Liver (tissue), 3 donors: ENCODE results near the gene TMEM140.

Experiments
- EGR1 ChIP-seq, 2 donors: IDR thresholded peaks; 2 replicates each; pipeline ENCODE4 v1.6.1; 2016 to 2018; ENCODE audit warnings: antibody characterized with exemption in 2 of 2, low read depth in 2 of 2
- RAD21 ChIP-seq, 2 donors: IDR thresholded peaks; 2 replicates each; pipeline ENCODE4 v1.6.1; 2016; ENCODE audit warnings: antibody characterized with exemption in 2 of 2, mild to moderate bottlenecking in 2 of 2
- SP1 ChIP-seq: IDR thresholded peaks from 2 replicates; pipeline ENCODE4 v1.6.1; 2018; ENCODE audit warnings: antibody characterized with exemption, mild to moderate bottlenecking
- TAF1 ChIP-seq: conservative IDR thresholded peaks from 2 replicates; pipeline ENCODE4 v1.6.1; 2016; ENCODE audit warnings: antibody characterized with exemption, mild to moderate bottlenecking
- YY1 ChIP-seq: IDR thresholded peaks from 2 replicates; pipeline ENCODE4 v1.6.1; 2016; ENCODE audit warnings: antibody characterized with exemption, mild to moderate bottlenecking
- TF ChIP-seq, protein P1 (sequence below): fragments of 150-350 bp; IDR thresholded peaks from 2 replicates; pipeline ENCODE4 v1.5.1; 2017; ENCODE audit warnings: improper control_type of control experiment, low read depth, low read length; ENCODE audit not compliant: missing input control
- TF ChIP-seq, protein P2 (sequence below): IDR thresholded peaks from 2 replicates; pipeline ENCODE4 v1.6.1; 2016; ENCODE audit warnings: antibody characterized with exemption
- TF ChIP-seq, protein P3 (sequence below): IDR thresholded peaks from 2 replicates; pipeline ENCODE4 v1.6.1; 2016; ENCODE audit warnings: antibody characterized with exemption, mild to moderate bottlenecking
- TF ChIP-seq, protein P4 (sequence below): IDR thresholded peaks from 2 replicates; pipeline ENCODE4 v1.6.1; 2016; ENCODE audit warnings: antibody characterized with exemption
- TF ChIP-seq, protein P5 (sequence below): IDR thresholded peaks from 2 replicates; pipeline ENCODE4 v1.6.1; 2016; ENCODE audit warnings: antibody characterized with exemption
- donor health status: healthy.
- donor health status: healthy.

DNA sequence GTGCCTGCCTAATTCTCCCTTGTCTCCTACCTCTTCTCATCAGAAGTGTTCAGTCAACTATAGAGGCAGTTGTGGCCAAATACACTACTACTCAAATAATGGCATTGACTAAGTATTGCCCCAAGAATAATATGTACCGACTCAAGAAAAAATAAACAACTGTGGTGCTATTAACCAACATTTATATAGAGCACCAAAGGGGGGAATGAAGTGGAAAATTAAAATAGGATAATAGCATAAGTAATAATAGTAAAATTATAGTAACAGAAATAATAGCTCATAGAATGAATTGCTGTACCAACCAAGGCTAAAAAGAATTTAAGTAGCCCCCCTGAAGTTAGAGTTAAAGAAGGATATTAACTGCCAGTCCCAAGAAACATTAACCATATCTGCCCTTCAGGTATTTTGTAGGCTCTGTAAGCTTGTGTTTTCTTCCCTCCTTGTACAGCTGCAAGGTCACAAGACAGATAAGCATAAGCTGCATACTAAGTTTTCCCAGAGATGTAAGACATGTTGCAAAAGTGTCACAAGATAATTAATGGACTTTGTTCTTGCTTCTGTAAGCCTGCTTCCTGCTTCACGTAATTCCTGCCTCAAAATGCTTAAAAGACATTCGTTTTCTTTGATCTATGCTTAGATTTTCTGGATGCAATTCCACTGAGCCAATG, 33.5 kb downstream of the TMEM140 start:
- TF ChIP-seq, protein P1, sequence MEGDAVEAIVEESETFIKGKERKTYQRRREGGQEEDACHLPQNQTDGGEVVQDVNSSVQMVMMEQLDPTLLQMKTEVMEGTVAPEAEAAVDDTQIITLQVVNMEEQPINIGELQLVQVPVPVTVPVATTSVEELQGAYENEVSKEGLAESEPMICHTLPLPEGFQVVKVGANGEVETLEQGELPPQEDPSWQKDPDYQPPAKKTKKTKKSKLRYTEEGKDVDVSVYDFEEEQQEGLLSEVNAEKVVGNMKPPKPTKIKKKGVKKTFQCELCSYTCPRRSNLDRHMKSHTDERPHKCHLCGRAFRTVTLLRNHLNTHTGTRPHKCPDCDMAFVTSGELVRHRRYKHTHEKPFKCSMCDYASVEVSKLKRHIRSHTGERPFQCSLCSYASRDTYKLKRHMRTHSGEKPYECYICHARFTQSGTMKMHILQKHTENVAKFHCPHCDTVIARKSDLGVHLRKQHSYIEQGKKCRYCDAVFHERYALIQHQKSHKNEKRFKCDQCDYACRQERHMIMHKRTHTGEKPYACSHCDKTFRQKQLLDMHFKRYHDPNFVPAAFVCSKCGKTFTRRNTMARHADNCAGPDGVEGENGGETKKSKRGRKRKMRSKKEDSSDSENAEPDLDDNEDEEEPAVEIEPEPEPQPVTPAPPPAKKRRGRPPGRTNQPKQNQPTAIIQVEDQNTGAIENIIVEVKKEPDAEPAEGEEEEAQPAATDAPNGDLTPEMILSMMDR: no peak
- no peak for TF ChIP-seq TAF1
- TF ChIP-seq, protein P2, sequence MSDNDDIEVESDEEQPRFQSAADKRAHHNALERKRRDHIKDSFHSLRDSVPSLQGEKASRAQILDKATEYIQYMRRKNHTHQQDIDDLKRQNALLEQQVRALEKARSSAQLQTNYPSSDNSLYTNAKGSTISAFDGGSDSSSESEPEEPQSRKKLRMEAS: no peak
- TF ChIP-seq YY1: no peak
- TF ChIP-seq, protein P3, sequence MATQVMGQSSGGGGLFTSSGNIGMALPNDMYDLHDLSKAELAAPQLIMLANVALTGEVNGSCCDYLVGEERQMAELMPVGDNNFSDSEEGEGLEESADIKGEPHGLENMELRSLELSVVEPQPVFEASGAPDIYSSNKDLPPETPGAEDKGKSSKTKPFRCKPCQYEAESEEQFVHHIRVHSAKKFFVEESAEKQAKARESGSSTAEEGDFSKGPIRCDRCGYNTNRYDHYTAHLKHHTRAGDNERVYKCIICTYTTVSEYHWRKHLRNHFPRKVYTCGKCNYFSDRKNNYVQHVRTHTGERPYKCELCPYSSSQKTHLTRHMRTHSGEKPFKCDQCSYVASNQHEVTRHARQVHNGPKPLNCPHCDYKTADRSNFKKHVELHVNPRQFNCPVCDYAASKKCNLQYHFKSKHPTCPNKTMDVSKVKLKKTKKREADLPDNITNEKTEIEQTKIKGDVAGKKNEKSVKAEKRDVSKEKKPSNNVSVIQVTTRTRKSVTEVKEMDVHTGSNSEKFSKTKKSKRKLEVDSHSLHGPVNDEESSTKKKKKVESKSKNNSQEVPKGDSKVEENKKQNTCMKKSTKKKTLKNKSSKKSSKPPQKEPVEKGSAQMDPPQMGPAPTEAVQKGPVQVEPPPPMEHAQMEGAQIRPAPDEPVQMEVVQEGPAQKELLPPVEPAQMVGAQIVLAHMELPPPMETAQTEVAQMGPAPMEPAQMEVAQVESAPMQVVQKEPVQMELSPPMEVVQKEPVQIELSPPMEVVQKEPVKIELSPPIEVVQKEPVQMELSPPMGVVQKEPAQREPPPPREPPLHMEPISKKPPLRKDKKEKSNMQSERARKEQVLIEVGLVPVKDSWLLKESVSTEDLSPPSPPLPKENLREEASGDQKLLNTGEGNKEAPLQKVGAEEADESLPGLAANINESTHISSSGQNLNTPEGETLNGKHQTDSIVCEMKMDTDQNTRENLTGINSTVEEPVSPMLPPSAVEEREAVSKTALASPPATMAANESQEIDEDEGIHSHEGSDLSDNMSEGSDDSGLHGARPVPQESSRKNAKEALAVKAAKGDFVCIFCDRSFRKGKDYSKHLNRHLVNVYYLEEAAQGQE: no peak
- TF ChIP-seq SP1: no peak
- no peak for TF ChIP-seq EGR1 (IDR thresholded peaks at IDR 0.05; ENCODE audit: low read depth in 2 of 2)
- TF ChIP-seq, protein P4, sequence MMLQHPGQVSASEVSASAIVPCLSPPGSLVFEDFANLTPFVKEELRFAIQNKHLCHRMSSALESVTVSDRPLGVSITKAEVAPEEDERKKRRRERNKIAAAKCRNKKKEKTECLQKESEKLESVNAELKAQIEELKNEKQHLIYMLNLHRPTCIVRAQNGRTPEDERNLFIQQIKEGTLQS: no peak
- no peak for TF ChIP-seq RAD21 (IDR thresholded peaks at IDR 0.05)
- TF ChIP-seq, protein P5, sequence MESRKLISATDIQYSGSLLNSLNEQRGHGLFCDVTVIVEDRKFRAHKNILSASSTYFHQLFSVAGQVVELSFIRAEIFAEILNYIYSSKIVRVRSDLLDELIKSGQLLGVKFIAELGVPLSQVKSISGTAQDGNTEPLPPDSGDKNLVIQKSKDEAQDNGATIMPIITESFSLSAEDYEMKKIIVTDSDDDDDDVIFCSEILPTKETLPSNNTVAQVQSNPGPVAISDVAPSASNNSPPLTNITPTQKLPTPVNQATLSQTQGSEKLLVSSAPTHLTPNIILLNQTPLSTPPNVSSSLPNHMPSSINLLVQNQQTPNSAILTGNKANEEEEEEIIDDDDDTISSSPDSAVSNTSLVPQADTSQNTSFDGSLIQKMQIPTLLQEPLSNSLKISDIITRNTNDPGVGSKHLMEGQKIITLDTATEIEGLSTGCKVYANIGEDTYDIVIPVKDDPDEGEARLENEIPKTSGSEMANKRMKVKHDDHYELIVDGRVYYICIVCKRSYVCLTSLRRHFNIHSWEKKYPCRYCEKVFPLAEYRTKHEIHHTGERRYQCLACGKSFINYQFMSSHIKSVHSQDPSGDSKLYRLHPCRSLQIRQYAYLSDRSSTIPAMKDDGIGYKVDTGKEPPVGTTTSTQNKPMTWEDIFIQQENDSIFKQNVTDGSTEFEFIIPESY: no peak
